SK-N-SH (cell line): Measurements from ENCODE around the gene TMEM209.

Source experiments
- CHD2 ChIP-seq: fragments of 150-350 bp; IDR thresholded peaks from 2 replicates; pipeline ENCODE4 v1.6.1; 2018; ENCODE audit warnings: low read length; ENCODE audit not compliant: partially characterized antibody
- FOXM1 ChIP-seq: IDR thresholded peaks from 2 replicates; pipeline ENCODE4 v1.4.0; 2012; ENCODE audit warnings: low read depth, mild to moderate bottlenecking
- GABPA ChIP-seq: IDR thresholded peaks from 2 replicates; pipeline ENCODE4 v1.4.0; 2012; ENCODE audit warnings: low read depth, mild to moderate bottlenecking
- POLR2AphosphoS5 ChIP-seq: IDR thresholded peaks from 2 replicates; pipeline ENCODE4 v1.6.1; 2012; ENCODE audit warnings: low read depth, low read length
- SMC3 ChIP-seq: IDR thresholded peaks from 2 replicates; pipeline ENCODE4 v1.6.1; 2012; ENCODE audit warnings: low read depth, low read length, improper control_type of control experiment
- TF ChIP-seq, protein P1 (sequence below): IDR thresholded peaks from 2 replicates; pipeline ENCODE4 v1.4.0; 2012; ENCODE audit warnings: low read depth, borderline replicate concordance
- TF ChIP-seq, protein P2 (sequence below): fragments of 200-600 bp; sonication (generic); IDR thresholded peaks from 2 replicates; pipeline ENCODE4 v1.6.1; 2017; ENCODE audit warnings: antibody characterized with exemption, mild to moderate bottlenecking, moderate library complexity

DNA sequence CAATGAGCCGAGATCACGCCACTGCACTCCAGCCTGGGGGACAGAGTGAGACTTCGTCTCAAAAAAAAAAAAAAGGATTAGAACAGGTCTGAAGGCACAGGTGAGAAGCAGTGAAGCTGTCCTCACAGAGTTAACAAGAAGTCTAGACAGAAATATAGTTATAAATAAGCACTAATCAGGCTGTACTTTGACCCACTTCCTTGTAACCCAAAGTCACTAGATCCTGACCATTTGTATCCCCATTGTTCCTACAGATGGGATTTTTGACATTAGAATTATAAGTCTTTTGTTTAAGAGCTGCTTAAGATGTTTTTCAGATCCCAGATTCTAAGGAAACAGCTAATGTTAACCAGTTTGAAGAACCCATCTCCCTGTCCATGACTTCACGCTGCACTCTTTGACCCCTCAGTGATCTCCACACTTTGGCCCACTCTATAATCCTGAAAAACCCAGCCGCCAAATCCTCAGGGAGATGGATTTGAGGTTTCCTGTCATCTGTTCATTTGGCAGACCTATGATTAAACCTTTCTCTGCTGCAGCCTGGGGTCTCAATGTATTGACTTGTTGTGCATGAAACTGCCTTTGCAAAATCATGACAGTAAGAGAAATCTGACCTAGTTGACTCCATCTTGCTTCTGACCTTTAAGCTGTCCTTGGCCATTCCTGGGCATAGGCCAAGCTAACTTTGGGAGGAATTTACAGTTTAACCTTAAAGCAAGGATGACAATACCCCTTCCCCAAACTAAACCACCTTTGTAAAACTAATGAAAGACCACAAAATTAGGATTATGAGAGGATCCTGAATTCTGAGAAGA lies 13.8 kb upstream of the TMEM209 start:
- no peak for TF ChIP-seq GABPA
- TF ChIP-seq, protein P1, sequence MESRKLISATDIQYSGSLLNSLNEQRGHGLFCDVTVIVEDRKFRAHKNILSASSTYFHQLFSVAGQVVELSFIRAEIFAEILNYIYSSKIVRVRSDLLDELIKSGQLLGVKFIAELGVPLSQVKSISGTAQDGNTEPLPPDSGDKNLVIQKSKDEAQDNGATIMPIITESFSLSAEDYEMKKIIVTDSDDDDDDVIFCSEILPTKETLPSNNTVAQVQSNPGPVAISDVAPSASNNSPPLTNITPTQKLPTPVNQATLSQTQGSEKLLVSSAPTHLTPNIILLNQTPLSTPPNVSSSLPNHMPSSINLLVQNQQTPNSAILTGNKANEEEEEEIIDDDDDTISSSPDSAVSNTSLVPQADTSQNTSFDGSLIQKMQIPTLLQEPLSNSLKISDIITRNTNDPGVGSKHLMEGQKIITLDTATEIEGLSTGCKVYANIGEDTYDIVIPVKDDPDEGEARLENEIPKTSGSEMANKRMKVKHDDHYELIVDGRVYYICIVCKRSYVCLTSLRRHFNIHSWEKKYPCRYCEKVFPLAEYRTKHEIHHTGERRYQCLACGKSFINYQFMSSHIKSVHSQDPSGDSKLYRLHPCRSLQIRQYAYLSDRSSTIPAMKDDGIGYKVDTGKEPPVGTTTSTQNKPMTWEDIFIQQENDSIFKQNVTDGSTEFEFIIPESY: no peak
- TF ChIP-seq, protein P2, sequence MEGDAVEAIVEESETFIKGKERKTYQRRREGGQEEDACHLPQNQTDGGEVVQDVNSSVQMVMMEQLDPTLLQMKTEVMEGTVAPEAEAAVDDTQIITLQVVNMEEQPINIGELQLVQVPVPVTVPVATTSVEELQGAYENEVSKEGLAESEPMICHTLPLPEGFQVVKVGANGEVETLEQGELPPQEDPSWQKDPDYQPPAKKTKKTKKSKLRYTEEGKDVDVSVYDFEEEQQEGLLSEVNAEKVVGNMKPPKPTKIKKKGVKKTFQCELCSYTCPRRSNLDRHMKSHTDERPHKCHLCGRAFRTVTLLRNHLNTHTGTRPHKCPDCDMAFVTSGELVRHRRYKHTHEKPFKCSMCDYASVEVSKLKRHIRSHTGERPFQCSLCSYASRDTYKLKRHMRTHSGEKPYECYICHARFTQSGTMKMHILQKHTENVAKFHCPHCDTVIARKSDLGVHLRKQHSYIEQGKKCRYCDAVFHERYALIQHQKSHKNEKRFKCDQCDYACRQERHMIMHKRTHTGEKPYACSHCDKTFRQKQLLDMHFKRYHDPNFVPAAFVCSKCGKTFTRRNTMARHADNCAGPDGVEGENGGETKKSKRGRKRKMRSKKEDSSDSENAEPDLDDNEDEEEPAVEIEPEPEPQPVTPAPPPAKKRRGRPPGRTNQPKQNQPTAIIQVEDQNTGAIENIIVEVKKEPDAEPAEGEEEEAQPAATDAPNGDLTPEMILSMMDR: no peak
- TF ChIP-seq POLR2AphosphoS5: no peak
- TF ChIP-seq FOXM1: no peak
- no peak for TF ChIP-seq CHD2
- TF ChIP-seq SMC3: no peak
